HEK293T (cell line): ENCODE measurements around the gene LARP1.

Experiments
- ARNT ChIP-seq: fragments of 450-650 bp; IDR thresholded peaks from 2 replicates; pipeline ENCODE4 v1.6.1; 2017; ENCODE audit warnings: mild to moderate bottlenecking
- BHLHE40 ChIP-seq: fragments of 450-650 bp; IDR thresholded peaks from 2 replicates; pipeline ENCODE4 v1.6.1; 2016; ENCODE audit warnings: mild to moderate bottlenecking, moderate library complexity, borderline replicate concordance
- ELF4 ChIP-seq: fragments of 450-650 bp; IDR thresholded peaks from 2 replicates; pipeline ENCODE4 v1.6.1; 2017; ENCODE audit warnings: antibody characterized with exemption
- FOXK2 ChIP-seq: fragments of 450-650 bp; IDR thresholded peaks from 2 replicates; pipeline ENCODE4 v1.6.1; 2016; ENCODE audit warnings: mild to moderate bottlenecking
- HDGF ChIP-seq: fragments of 450-650 bp; IDR thresholded peaks from 2 replicates; pipeline ENCODE4 v1.6.1; 2017; ENCODE audit warnings: antibody characterized with exemption, borderline replicate concordance
- NFRKB ChIP-seq: fragments of 450-650 bp; IDR thresholded peaks from 2 replicates; pipeline ENCODE4 v1.6.1; 2016; ENCODE audit warnings: mild to moderate bottlenecking, moderate library complexity
- PKNOX1 ChIP-seq: fragments of 450-650 bp; IDR thresholded peaks from 2 replicates; pipeline ENCODE4 v1.6.1; 2016
- SP1 ChIP-seq: fragments of 450-650 bp; IDR thresholded peaks from 2 replicates; pipeline ENCODE4 v1.6.1; 2017

- TF ChIP-seq ELF4 (no peak), SP1 (no peak), FOXK2 (no peak), ARNT (no peak), HDGF (no peak), PKNOX1 (no peak), NFRKB (no peak), BHLHE40 (no peak)
Measured at GRCh38 chr5:154740483-154740882, 14.7 kb upstream of the LARP1 start.
